ENCODE results near the gene GEMIN5.
"Not testable (repeated sequence)": the region's sequence is repeated elsewhere in the genome, so short reads cannot be mapped to it uniquely, and the experiment has no call there.

The GEMIN5 gene

GRCh38 chr5:154937718-154938466 is at the start of gene GEMIN5:
GEMIN5 (minus strand) TSS chr5:154938211; CDS start chr5:154938133, 78 bp downstream.
- DNase-seq (ENCODE audit: low spot score) = peak; percentile 91

GRCh38 chr5:154986151-154986550 is 48.1 kb upstream of the GEMIN5 start:
- no peak for DNase-seq (ENCODE audit: low spot score)

GRCh38 chr5:154984946-154985516 is 47.0 kb upstream of the GEMIN5 start:
- no peak for DNase-seq (ENCODE audit: low spot score)

GRCh38 chr5:154978294-154978693 is 40.3 kb upstream of the GEMIN5 start:
- DNase-seq (ENCODE audit: low spot score) = not testable (repeated sequence)

GRCh38 chr5:154977409-154977808 is 39.4 kb upstream of the GEMIN5 start:
- peak; percentile 36 for DNase-seq (ENCODE audit: low spot score)

- not testable (repeated sequence) for DNase-seq (ENCODE audit: low spot score)
These were observed 38.1 kb upstream of the GEMIN5 start for GRCh38 chr5:154976082-154976481.

- DNase-seq (ENCODE audit: low spot score) = peak; percentile 52
These were observed 34.6 kb upstream of the GEMIN5 start for GRCh38 chr5:154972476-154973080.

GRCh38 chr5:154971501-154971900 is 33.5 kb upstream of the GEMIN5 start:
- no peak for DNase-seq (ENCODE audit: low spot score)

GRCh38 chr5:154970759-154971158 is 32.7 kb upstream of the GEMIN5 start:
- peak; percentile 53 for DNase-seq (ENCODE audit: low spot score)

GRCh38 chr5:154968953-154969352 is 30.9 kb upstream of the GEMIN5 start:
- no peak for DNase-seq (ENCODE audit: low spot score)

- no peak for DNase-seq (ENCODE audit: low spot score)
These were observed 29.5 kb upstream of the GEMIN5 start for GRCh38 chr5:154967421-154968024.

GRCh38 chr5:154966874-154967273 is 28.9 kb upstream of the GEMIN5 start:
- no peak for DNase-seq (ENCODE audit: low spot score)

- no peak for DNase-seq (ENCODE audit: low spot score)
These were observed 28.2 kb upstream of the GEMIN5 start for GRCh38 chr5:154966081-154966841.

GRCh38 chr5:154962494-154962893 is 24.5 kb upstream of the GEMIN5 start:
- DNase-seq (ENCODE audit: low spot score) = peak; percentile 89

- DNase-seq (ENCODE audit: low spot score) = no peak
These were observed 18.7 kb upstream of the GEMIN5 start for GRCh38 chr5:154956712-154957111.

GRCh38 chr5:154949781-154950180 is 11.8 kb upstream of the GEMIN5 start:
- peak; percentile 43 for DNase-seq (ENCODE audit: low spot score)

- DNase-seq (ENCODE audit: low spot score) = no peak
These were observed 10.3 kb upstream of the GEMIN5 start for GRCh38 chr5:154948313-154948712.

- DNase-seq (ENCODE audit: low spot score) = no peak
These were observed 9.8 kb upstream of the GEMIN5 start for GRCh38 chr5:154947778-154948177.

GRCh38 chr5:154945695-154946301 is 7.8 kb upstream of the GEMIN5 start:
- peak; percentile 30 for DNase-seq (ENCODE audit: low spot score)

GRCh38 chr5:154944716-154945115 is 6.7 kb upstream of the GEMIN5 start:
- no peak for DNase-seq (ENCODE audit: low spot score)

GRCh38 chr5:154943527-154943926 is 5.5 kb upstream of the GEMIN5 start:
- no peak for DNase-seq (ENCODE audit: low spot score)
